Fibroblast of lung (primary cell): Measurements from ENCODE around the gene C2orf76. TPM values are rescaled to one million over a fixed set of nuclear protein-coding genes. Genes with fewer than 3 reads are reported as not detected.

Experiments used
- DNase-seq, 2 donors: peaks; one replicate each; pipeline versions ENCODE4 v3.0.0 to v3.0.0-alpha.2; 2010; ENCODE audit warnings: low read depth in 2 of 2
- H2AFZ ChIP-seq: 2 replicates; pipeline ENCODE4 v1.5.1; 2012; ENCODE audit warnings: low read length, control low read depth, inconsistent platforms
- H3K27ac ChIP-seq: 2 replicates; pipeline ENCODE4 v1.5.1; 2011; ENCODE audit warnings: low read length, control low read depth; ENCODE audit not compliant: insufficient read depth
- H3K27me3 ChIP-seq: 2 replicates; pipeline ENCODE4 v1.5.1; 2011; ENCODE audit warnings: mild to moderate bottlenecking, low read length; ENCODE audit not compliant: control insufficient read depth, insufficient read depth
- H3K36me3 ChIP-seq: 2 replicates; pipeline ENCODE4 v1.5.1; 2011; ENCODE audit warnings: low read length; ENCODE audit not compliant: control insufficient read depth, insufficient read depth
- H3K4me1 ChIP-seq: 2 replicates; pipeline ENCODE4 v1.5.1; 2011; ENCODE audit warnings: low read length; ENCODE audit not compliant: control insufficient read depth, insufficient read depth; ENCODE audit errors: extremely low read depth
- H3K4me2 ChIP-seq: 2 replicates; pipeline ENCODE4 v1.5.1; 2011; ENCODE audit warnings: low read length, control low read depth; ENCODE audit not compliant: insufficient read depth; ENCODE audit errors: extremely low read depth
- H3K4me3 ChIP-seq, 4 experiments: fragments of 200-600 bp in 1 of 4; sonication (generic) in 1 of 4; replicated peaks in 1 of 4; 2 replicates each; pipeline ENCODE4 v1.5.1; 2011 to 2016; ENCODE audit warnings: low read length in 4 of 4, low read depth in 3 of 4, mild to moderate bottlenecking in 3 of 4, control low read depth in 2 of 4, inconsistent platforms in 1 of 4, mixed read lengths in 1 of 4; ENCODE audit not compliant: insufficient read depth in 1 of 4; ENCODE audit errors: control extremely low read depth in 1 of 4
- H3K79me2 ChIP-seq: 2 replicates; pipeline ENCODE4 v1.5.1; 2012; ENCODE audit warnings: mild to moderate bottlenecking, low read length, inconsistent platforms; ENCODE audit not compliant: control insufficient read depth, insufficient read depth
- H3K9ac ChIP-seq: 2 replicates; pipeline ENCODE4 v1.5.1; 2011; ENCODE audit warnings: mild to moderate bottlenecking, low read length, control low read depth; ENCODE audit not compliant: insufficient read depth
- H3K9me3 ChIP-seq: 2 replicates; pipeline ENCODE4 v1.5.1; 2012; ENCODE audit warnings: low read depth, low read length; ENCODE audit not compliant: control insufficient read depth, insufficient read depth
- H4K20me1 ChIP-seq: 2 replicates; pipeline ENCODE4 v1.5.1; 2011; ENCODE audit warnings: low read length; ENCODE audit not compliant: control insufficient read depth, insufficient read depth; ENCODE audit errors: extremely low read depth
- EZH2 ChIP-seq: IDR thresholded peaks from 2 replicates; pipeline ENCODE4 v1.5.1; 2012; ENCODE audit warnings: low read length, control low read depth, mild to moderate bottlenecking; ENCODE audit errors: missing control alignments
- polyA plus RNA-seq, 2 donors: library from polyadenylated mRNA; depleted of rRNA in 1 of 2; stranded (reverse) in 1 of 2; unstranded in 1 of 2; fragments of >200 nt; gene quantifications; 2 replicates each; pipeline ENCODE4 v1.2.1, GENCODE V29; 2011 to 2012; ENCODE audit warnings: missing spikeins in 1 of 2
- total RNA-seq: library from RNA; depleted of rRNA; stranded (reverse); fragments of >200 nt; gene quantifications from 2 replicates; pipeline ENCODE4 v1.2.1, GENCODE V29; 2014
- TF ChIP-seq, protein P1 (sequence below), 2 donors: IDR thresholded peaks in 1 of 2; conservative IDR thresholded peaks in 1 of 2; 1 replicate in 1 of 2; 2 replicates in 1 of 2; pipeline ENCODE4 v1.5.1; 2011 to 2012; ENCODE audit warnings: low read length in 2 of 2, control low read depth in 1 of 2, inconsistent platforms in 1 of 2, low read depth in 1 of 2, mild to moderate bottlenecking in 1 of 2

Gene C2orf76
- total and polyA plus RNA-seq, 2 donors (not counting 1 experiment from before 2014, with no cell fraction given): 14.6 to 17.8 TPM

DNA sequence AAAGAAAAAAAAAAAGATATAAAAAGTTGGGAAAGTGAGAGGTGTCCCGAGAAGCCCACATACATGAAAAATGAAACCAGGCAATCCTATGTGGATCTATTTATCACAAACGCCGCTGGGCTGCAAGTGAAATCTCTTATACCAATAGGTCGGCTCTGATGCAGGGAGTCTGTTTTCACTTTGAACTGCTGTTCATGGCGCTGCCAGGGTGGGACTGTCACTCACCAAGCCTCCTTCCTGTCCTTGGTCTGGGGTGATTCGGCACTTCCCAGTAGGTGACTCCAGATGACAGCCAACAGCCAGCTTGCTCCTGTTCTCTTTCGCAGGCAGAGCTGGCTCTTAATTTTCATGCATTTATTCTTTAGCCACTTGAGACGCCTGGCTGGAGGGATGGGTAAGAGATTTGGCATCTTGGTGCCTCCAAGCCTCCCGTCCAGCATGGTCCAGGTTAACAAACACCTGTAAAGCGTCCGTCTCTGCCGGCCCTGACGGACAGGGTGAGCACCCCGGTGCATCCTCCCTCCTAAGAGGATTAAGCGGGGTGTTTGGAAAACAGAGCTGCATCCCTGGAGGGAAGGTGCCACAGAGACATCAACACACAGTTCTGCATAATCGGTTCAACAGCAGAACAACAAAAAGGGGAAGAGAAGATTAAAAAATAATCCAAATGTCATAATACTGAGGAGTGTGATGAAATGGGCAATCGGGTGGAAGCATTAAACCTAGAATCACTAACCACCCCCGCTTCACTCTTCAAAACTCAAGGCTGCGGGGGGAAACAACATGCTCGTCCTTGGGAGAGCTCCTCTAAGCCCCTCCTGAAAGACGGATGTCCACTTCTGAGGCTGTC is 84.3 kb downstream of the C2orf76 start:
- no peak for TF ChIP-seq EZH2
- TF ChIP-seq, protein P1, sequence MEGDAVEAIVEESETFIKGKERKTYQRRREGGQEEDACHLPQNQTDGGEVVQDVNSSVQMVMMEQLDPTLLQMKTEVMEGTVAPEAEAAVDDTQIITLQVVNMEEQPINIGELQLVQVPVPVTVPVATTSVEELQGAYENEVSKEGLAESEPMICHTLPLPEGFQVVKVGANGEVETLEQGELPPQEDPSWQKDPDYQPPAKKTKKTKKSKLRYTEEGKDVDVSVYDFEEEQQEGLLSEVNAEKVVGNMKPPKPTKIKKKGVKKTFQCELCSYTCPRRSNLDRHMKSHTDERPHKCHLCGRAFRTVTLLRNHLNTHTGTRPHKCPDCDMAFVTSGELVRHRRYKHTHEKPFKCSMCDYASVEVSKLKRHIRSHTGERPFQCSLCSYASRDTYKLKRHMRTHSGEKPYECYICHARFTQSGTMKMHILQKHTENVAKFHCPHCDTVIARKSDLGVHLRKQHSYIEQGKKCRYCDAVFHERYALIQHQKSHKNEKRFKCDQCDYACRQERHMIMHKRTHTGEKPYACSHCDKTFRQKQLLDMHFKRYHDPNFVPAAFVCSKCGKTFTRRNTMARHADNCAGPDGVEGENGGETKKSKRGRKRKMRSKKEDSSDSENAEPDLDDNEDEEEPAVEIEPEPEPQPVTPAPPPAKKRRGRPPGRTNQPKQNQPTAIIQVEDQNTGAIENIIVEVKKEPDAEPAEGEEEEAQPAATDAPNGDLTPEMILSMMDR (conservative IDR thresholded peaks at IDR 0.05 in 1 of 2, IDR thresholded peaks at IDR 0.05 in 1 of 2; ENCODE audit: low read depth in 1 of 2, low read length in 2 of 2): no peak
- Histone ChIP-seq H3K79me2 (no peaks in the 10 kb centered on the region), H3K27me3 (no peaks in the 10 kb centered on the region), H3K27ac (no peak overlapping the region), H2AFZ (no peak overlapping the region), H3K4me3 (no peak overlapping the region), H4K20me1 (no peaks in the 10 kb centered on the region), H3K9me3 (no peaks in the 10 kb centered on the region), H3K4me1 (no peaks in the 10 kb centered on the region), H3K9ac (no peak overlapping the region), H3K4me2 (no peak overlapping the region), H3K36me3 (no peaks in the 10 kb centered on the region)
- no peak for DNase-seq

GRCh38 chr2:119280680-119281079 is 86.0 kb downstream of the C2orf76 start:
- no peak for DNase-seq
- no peaks in the 10 kb centered on the region for H3K36me3 ChIP-seq
- H2AFZ ChIP-seq: no peak overlapping the region
- no peaks in the 10 kb centered on the region for H3K79me2 ChIP-seq
- H4K20me1 ChIP-seq: no peaks in the 10 kb centered on the region
- no peak overlapping the region for H3K4me2 ChIP-seq
- H3K9ac ChIP-seq: no peak overlapping the region
- no peaks in the 10 kb centered on the region for H3K9me3 ChIP-seq
- H3K27me3 ChIP-seq: no peaks in the 10 kb centered on the region
- no peak for TF ChIP-seq EZH2
- TF ChIP-seq, protein P1 (conservative IDR thresholded peaks at IDR 0.05 in 1 of 2, IDR thresholded peaks at IDR 0.05 in 1 of 2; ENCODE audit: low read depth in 1 of 2, low read length in 2 of 2): no peak
- no peaks in the 10 kb centered on the region for H3K4me1 ChIP-seq
- no peak overlapping the region for H3K27ac ChIP-seq
- no peak overlapping the region for H3K4me3 ChIP-seq

GRCh38 chr2:119279666-119280065 is 87.0 kb downstream of the C2orf76 start:
- no peaks in the 10 kb centered on the region for H3K79me2 ChIP-seq
- no peak overlapping the region for H2AFZ ChIP-seq
- H3K4me1 ChIP-seq: no peaks in the 10 kb centered on the region
- H3K27me3 ChIP-seq: no peaks in the 10 kb centered on the region
- no peak for DNase-seq
- H3K27ac ChIP-seq: no peak overlapping the region
- TF ChIP-seq, protein P1 (conservative IDR thresholded peaks at IDR 0.05 in 1 of 2, IDR thresholded peaks at IDR 0.05 in 1 of 2; ENCODE audit: low read depth in 1 of 2, low read length in 2 of 2): no peak
- TF ChIP-seq EZH2: no peak
- H4K20me1 ChIP-seq: no peaks in the 10 kb centered on the region
- no peaks in the 10 kb centered on the region for H3K9me3 ChIP-seq
- H3K4me2 ChIP-seq: no peak overlapping the region
- no peaks in the 10 kb centered on the region for H3K36me3 ChIP-seq
- H3K9ac ChIP-seq: no peak overlapping the region
- H3K4me3 ChIP-seq: no peak overlapping the region
